ENCODE results near the gene AVEN.
A peak's percentile ranks its signal among the peaks of the same experiment; 100 is the strongest.
"Not testable (repeated sequence)": the region's sequence is repeated elsewhere in the genome, so short reads cannot be mapped to it uniquely, and the experiment has no call there.

The AVEN gene

GRCh38 chr15:34038871-34039789, at the start of gene AVEN:
TSS of gene AVEN (minus strand) at chr15:34039204. CDS start at chr15:34039046, 158 bp downstream.
- DNase-seq: peak; percentile 10

- DNase-seq: no peak
These were observed 46.7 kb upstream of the AVEN start for GRCh38 chr15:34085746-34086145.

GRCh38 chr15:34084086-34084485, 45.1 kb upstream of the AVEN start:
- DNase-seq: no peak

- no peak for DNase-seq
These were observed 40.9 kb upstream of the AVEN start for GRCh38 chr15:34079904-34080303.

GRCh38 chr15:34078900-34079299, 39.9 kb upstream of the AVEN start:
- no peak for DNase-seq

- DNase-seq: no peak
These were observed 37.8 kb upstream of the AVEN start for GRCh38 chr15:34076785-34077184.

GRCh38 chr15:34070003-34070402, 31.0 kb upstream of the AVEN start:
- DNase-seq: no peak

- no peak for DNase-seq
These were observed 26.9 kb upstream of the AVEN start for GRCh38 chr15:34065941-34066340.

GRCh38 chr15:34065261-34065660, 26.3 kb upstream of the AVEN start:
- no peak for DNase-seq

- no peak for DNase-seq
These were observed 25.4 kb upstream of the AVEN start for GRCh38 chr15:34064438-34064837.

GRCh38 chr15:34059946-34060345, 20.9 kb upstream of the AVEN start:
- no peak for DNase-seq

- DNase-seq: no peak
These were observed 20.5 kb upstream of the AVEN start for GRCh38 chr15:34059476-34059875.

GRCh38 chr15:34056911-34057310, 17.9 kb upstream of the AVEN start:
- no peak for DNase-seq

- DNase-seq: no peak
These were observed 17.0 kb upstream of the AVEN start for GRCh38 chr15:34055868-34056595.

- no peak for DNase-seq
These were observed 15.2 kb upstream of the AVEN start for GRCh38 chr15:34054081-34054707.

- not testable (repeated sequence) for DNase-seq
These were observed 11.4 kb upstream of the AVEN start for GRCh38 chr15:34050385-34050784.

GRCh38 chr15:34049112-34049511, 10.1 kb upstream of the AVEN start:
- DNase-seq: no peak

- DNase-seq: no peak
These were observed 9.1 kb upstream of the AVEN start for GRCh38 chr15:34047893-34048775.

- no peak for DNase-seq
These were observed 7.6 kb upstream of the AVEN start for GRCh38 chr15:34046471-34047145.

GRCh38 chr15:34043813-34044212, 4.8 kb upstream of the AVEN start:
- no peak for DNase-seq

GRCh38 chr15:34043391-34043790, 4.4 kb upstream of the AVEN start:
- no peak for DNase-seq

GRCh38 chr15:34039790-34040113, 748 bp upstream of the AVEN start:
- no peak for DNase-seq
